CD4-positive, alpha-beta T cell treated with Interleukin-1 beta for 1 hour (primary cell): Measurements from ENCODE around the gene RAB28.
A peak's percentile ranks its signal among the peaks of the same experiment; 100 is the strongest.

Source experiments
- DNase-seq, 2 donors: peaks; one replicate each; pipeline ENCODE4 v3.0.0-alpha.2; 2020 to 2022

RAB28 gene

DNA sequence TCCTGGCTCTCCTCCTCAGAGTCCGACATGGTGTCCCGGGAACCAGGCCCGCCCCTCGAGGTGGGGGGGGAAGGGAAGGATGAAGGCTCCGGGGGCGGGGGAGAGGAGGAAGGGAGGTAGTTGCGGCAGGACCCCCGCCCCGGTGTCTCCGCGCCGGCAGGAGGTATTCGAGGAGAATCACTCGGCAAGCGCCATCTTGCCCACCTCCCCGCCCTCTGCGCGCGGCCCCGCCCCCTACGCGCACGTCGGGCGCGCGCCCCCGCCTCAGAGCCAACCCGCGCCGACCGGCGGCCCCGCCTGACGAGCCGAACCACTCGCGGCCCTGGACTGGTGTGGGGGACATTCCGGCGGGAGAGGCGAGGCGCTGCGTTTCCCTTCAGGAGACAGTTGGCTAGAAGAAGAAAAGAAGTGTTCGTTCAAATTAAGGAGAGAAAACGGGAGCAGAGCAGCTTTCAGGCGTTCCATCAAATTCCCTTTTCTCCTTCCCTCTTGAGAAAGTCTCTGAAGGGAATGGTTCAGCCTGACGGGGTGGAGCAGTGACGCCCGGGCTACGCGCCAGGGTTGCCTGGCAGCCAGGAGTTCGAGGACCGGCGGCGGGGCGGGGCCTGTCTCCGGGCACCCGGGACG, at the start of gene RAB28:
RAB28 (minus strand) TSS at position 219 of the 627 bp plus-strand sequence.
- DNase-seq: peak; percentile 93 to 94

- no peak for DNase-seq
These were observed 47.5 kb upstream of the RAB28 start for GRCh38 chr4:13531625-13531998.

- no peak for DNase-seq
These were observed 46.9 kb upstream of the RAB28 start for GRCh38 chr4:13530823-13531624.

GRCh38 chr4:13529128-13529919, 45.2 kb upstream of the RAB28 start:
- DNase-seq: no peak

- DNase-seq: no peak
These were observed 44.6 kb upstream of the RAB28 start for GRCh38 chr4:13528821-13529127.

DNA sequence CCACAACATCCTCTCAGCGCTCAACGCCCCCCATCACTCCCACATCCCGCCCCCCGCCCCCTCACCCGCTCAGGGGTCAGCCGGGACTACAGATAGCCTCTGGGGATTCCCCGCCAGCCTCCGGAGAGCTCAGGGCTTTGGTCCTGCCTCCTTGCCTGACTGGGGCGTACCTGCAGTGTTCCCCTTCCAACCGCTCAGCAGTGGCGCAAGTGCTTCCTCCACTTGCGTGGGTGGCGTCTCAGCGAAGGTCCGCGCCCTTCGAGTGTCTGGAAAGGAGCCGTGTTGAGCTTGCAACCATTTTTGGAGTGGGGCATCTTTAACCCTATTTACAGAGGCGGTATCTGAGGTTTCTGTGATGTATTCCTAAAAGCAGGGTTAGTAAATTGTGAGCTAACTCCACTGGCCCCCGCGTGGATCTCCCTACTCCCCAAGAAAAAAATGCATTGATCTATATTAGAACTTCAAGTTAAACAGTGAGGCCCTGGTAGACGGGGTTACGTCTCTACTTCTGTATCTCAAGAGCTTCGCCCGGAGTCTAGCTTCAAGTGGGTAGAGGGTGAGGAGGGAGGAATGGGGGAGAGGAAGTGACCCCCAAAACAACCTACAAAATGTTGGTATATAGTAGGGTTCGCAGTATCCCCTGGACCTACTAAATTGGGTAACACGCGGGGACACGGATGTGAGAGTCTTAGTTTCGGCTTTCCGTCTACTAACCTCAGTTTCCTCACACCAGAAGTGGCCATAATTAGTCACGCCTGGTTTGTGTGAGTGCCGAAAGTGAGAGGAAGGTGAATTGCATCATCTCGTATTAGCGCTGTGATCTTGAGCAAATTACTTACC, 44.1 kb upstream of the RAB28 start:
- no peak for DNase-seq

DNA sequence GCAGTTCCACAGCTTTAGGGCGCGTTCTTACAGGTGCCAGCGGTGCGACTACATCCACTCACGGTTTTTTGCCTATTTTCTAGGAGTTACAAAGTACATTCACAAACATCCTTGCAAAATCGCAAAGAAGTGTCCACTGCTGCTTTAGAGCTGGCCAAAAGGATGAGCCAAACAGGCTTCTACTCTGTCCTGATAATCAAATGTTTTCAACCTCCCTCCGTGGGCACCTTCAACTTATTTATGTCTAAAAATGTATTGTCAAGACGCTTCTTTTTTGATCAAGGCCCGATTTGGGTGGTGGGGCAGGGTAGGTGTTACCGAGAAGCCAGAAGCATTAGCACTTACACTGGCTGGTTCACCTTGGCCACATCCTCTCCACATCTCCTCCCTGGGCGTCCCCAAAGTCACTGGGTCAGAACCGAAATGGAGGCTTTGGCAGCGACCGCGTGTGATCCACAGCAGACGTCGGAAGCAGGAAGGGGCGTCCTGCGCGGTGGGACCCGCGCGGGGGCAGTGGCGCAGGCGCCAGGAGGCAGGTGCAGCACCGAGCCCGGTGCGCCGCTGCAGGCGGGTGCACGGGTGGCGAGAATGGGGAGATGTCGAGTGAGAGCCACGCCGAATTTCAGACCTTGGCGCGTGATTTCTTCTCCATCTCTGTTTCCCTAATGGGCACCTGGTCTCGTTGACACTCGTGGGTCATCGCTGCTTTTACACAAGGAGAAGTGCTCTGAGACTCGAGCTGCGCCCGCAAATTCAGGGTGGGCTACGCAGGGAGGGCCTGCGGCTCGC, 43.2 kb upstream of the RAB28 start:
- DNase-seq: no peak

- no peak for DNase-seq
These were observed 42.5 kb upstream of the RAB28 start for GRCh38 chr4:13526658-13527057.

- DNase-seq: no peak
These were observed 41.6 kb upstream of the RAB28 start for GRCh38 chr4:13525606-13526281.

DNA sequence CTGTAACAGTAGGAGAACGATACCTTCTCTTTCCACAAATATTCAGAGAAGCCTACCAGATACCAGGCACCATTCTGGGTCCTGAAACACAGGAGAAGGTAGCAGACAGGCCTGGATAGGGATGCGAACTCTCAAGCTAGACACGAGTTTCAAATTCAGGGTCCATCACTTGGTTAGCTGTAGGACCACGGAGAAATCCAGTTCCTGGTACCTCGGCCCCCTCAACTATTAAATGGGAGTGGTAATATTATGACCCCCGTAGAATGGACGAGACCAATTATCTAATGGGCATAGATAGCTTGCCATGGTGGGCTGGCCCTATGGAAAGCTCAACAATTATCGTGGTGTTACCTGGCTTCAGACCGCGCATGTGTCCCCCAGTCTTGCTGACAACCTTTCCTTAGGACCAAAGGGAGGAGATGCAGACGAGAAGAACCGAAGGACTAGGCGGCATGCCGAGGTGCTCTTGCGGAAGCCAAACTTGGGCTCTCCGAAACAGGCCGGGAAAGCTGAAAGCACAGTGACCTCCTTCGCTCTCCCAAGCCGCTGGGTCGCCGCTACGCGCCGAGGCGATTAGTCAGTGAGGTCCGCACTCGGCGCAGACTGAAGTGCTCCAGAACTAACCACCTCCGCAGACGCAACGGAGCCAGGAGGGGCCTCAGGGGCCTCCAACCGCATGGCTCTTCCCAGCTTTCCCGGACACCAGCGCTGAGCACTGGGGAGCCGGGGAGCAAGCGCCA, 40.5 kb upstream of the RAB28 start:
- no peak for DNase-seq

DNA sequence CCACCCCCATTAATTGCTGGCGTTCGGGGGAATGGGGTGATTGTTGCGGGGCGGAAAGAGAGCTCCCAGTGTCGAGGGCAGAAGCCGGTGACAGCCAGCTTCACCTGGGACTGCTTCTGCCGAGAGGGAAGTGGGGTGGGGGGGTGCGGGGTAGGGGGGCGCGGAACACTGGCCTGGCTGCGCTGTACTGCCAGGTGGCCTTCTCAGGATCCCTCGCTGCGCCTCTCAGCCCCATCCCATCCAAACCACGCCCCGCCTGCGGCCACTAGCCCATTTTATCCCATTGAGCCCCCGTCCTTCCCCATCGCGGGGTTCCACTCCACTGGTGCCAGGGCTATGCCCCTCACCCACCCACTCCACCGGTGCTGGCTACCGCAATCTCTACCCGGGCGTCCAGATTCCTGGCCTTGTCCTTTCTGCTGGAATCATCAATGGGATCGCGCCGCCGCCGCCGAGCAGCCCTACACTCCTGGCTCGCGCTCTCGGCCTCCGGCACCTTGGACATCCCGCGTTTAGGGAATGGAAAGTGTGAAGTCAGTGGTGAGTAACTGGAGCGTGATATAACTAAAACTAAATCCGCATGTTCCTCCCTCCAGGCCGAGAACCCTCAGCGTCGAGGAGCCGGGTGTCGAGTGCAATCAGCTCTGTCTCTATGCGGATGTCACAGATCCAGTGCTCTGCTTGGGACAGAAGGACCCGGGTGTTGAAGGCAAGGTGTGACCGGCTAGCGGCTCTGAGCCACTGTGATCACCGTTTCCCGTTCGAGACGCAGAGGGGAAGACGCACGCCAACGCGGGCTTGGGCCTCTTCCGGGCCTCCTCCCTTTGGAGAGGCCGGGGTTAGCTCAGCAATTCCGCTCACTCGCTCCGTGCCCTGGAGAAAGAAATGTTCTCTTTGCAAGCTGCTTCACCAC, 39.7 kb upstream of the RAB28 start:
- DNase-seq: no peak

DNA sequence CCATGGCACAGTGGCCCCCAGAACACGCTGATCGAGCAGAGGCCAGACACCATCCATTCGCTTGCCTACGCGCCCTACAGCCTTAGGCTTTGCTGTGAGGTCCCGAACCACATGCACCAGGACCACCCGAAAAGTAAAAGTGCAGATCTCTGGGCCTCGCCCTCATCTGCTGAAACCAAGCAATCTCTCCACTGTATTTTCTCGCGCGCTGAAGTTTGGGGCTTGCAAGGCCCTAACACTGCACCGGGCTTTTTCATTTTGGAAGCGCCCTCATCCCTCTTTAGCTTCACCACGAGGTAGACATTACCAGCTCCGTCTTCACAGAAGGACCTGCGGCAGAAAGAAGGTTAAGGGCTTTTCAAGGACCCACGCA, 39.0 kb upstream of the RAB28 start:
- no peak for DNase-seq

DNA sequence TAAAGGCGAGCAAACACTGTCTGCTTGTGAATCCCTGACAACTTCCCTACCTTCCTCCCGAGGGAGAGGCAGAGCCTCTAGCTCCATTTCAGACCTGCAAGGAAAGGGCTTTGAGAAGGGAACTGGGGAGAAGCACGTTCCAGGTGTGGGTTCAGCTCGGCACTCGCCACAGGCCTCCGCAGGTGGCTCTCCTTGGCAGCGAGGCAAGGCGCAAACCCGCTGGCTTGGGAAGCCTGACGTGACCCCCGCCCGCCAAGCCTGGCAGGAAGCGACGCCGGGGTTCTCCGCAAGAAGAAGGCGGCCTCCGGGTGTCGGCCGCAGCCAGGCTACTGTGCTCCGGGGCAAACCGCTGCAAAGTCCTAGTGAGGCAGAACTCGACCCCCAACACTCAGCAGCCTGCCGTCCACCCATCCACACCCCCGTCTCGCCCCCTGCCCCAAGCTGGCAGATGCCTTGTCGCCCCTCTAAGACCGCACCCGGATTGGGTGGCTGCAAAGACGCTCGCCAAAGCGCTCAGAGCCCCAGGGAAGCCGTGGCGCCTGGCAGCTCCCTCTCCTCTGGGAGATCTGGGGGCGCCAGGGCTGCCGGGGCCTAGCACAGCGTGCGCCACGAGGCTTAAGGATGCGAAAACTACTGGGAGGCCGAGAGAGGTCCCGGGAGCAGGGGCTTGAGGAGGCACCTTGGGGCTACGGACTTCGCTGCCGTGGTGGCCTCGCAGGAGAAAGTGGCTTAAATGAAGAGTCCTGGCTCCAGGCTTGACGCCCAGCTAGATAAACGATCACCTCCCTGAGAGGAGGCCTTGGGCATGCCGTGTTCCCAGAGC, 38.4 kb upstream of the RAB28 start:
- DNase-seq: no peak

DNA sequence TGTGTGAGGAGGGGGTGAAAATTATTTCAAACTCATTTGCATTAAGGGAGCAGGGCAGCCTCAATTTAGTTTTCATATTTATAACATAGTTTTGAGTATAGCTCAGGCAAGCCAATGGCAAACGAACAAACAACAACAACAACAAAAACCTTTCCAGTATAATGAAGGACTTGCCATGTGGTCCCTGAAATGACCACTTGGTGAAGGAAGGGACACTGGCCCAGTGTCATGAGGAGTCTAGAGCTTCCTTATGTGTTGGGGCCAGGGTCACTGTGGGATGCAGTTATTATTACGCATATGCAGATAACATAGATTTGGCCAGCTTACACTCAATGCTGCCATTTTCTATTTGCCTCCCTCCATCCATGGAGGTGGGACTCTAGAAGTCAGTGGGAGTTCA, 36.9 kb upstream of the RAB28 start:
- DNase-seq: no peak

DNA sequence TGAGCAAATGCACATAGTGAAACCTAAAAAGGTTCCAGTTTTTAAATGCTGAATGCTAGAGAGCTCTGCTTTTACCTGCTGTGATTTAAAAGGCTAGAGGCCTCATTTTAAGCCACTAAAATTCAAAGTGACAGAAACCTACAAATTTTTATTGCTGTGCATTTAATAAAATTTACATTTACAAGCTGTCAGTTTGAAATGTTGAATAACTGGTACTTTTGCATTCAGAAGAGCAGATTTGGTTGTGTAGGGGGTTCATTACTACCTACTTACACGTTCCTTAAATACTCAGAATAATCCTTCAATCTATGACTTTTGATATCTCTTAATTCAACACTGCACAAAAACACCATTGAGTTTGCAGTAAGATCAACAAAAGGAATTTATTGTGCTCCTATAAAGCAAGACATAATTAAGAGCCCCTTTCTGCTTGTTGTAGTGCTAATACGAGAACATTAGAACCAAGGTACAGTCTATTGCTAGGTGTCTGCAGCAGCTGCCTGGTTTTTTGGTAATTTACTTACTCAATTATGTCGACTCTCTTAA, 32.2 kb upstream of the RAB28 start:
- no peak for DNase-seq

GRCh38 chr4:13515268-13515667, 31.1 kb upstream of the RAB28 start:
- DNase-seq: no peak

GRCh38 chr4:13514722-13515121, 30.6 kb upstream of the RAB28 start:
- DNase-seq: no peak

- no peak for DNase-seq
These were observed 27.0 kb upstream of the RAB28 start for GRCh38 chr4:13511101-13511500.

GRCh38 chr4:13509442-13509841, 25.3 kb upstream of the RAB28 start:
- DNase-seq: no peak
